ENCODE measurements around the gene LMBR1L.
"Not testable (repeated sequence)": the region's sequence is repeated elsewhere in the genome, so short reads cannot be mapped to it uniquely, and the experiment has no call there.

Gene LMBR1L

GRCh38 chr12:49088150-49088931 is 22.3 kb downstream of the LMBR1L start:
- peak; percentile 93 to 96 for DNase-seq
- TF ChIP-seq GATA1 (IDR thresholded peaks at IDR 0.05; ENCODE audit: low read depth, low read length) (no peak), POLR2A (IDR thresholded peaks at IDR 0.05; ENCODE audit: low read length) (no peak)

DNA sequence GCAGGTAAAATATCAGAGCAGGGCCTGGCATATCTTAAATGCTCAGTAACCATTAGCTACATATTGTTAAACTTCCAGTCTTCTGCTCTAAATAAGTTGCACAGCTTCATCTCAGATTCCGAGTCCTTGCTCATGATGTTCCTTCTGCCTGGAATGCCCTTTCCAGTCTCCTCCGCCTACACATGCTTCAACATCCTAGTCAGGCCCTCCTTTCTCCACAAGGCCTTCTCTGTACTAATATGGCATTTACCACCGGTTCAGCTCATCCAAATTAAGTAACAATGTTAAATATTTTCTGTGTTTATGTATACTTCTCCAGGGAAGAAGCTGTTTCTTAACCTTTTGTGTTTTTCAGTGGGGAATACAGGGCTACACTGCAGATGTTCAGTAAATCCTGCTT is 24.5 kb downstream of the LMBR1L start:
- DNase-seq: no peak
- TF ChIP-seq POLR2A (IDR thresholded peaks at IDR 0.05; ENCODE audit: low read length) (no peak), GATA1 (IDR thresholded peaks at IDR 0.05; ENCODE audit: low read depth, low read length) (no peak)

DNA sequence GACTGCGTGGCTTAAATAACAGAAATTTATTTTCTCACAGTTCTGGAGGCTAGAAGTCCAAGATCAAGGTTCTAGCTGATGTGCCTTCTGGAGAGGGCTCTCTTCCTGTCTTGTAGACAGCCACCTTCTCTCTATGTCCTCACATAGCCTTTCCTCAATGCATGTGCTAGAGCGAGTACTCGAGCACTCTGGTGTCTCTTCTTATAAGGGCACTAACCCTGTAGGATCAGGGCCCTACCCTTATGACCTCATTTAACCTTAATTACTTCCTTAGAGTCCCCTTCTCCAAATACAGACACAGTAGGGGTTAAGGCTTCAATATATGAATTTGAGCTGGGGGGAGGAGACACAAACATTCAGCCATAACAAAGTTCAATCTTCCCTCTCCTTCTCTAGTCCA is 26.2 kb downstream of the LMBR1L start:
- TF ChIP-seq POLR2A (IDR thresholded peaks at IDR 0.05; ENCODE audit: low read length) (no peak), GATA1 (IDR thresholded peaks at IDR 0.05; ENCODE audit: low read depth, low read length) (no peak)
- DNase-seq: no peak

- TF ChIP-seq POLR2A (IDR thresholded peaks at IDR 0.05; ENCODE audit: low read length) (no peak), GATA1 (IDR thresholded peaks at IDR 0.05; ENCODE audit: low read depth, low read length) (no peak)
- DNase-seq: no peak
These were observed 30.9 kb downstream of the LMBR1L start for GRCh38 chr12:49079793-49080192.

- TF ChIP-seq GATA1 (IDR thresholded peaks at IDR 0.05; ENCODE audit: low read depth, low read length) (no peak), POLR2A (IDR thresholded peaks at IDR 0.05; ENCODE audit: low read length) (no peak)
- DNase-seq: no peak
These were observed 39.7 kb downstream of the LMBR1L start for GRCh38 chr12:49070971-49071370.

DNA sequence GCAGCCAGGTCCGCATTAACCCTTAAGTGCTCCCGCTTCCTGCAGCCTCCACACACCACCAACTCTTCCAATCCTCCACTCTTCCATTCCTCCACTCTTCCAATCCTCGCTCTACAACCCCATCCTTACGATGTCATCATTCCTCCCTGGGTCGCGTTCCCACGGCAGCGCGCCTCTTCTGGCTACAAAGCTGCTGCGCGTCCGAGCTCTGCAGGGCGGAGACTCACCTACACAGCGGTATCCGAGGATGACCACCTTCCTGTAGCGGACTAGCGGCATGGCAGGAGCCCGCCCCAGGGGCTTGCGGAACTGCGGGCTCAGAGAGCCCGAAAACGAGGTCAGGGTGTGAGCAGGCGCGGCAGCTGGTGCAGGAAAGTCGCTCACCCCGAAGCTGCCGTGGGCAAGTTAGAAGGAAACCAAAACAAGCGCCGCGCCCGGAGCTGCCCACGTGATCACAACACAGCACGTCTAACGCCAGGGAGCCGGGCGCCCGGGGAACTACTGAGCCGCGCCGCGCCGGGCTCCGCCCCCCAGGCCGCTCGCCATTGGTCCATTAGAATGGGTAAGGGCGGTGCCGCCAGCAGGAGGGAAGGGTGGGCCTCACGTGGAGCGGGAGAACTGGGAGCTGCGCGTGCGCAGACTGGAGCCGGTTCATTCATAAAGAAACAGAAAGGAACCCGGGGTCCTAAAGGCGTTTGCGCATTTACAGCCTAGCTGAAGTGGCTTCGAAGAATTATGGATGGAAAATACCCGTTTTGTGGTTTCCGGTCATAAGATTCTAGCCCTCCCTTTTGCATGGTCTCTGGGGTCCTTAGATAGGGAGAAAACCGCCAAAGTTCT is 40.9 kb downstream of the LMBR1L start, which contains the start of gene RHEBL1:
TSS of gene RHEBL1 (minus strand) at position 473 of the 840 bp plus-strand sequence. CDS start at position 279, 194 bp downstream.
- DNase-seq: peak; percentile 99
- TF ChIP-seq GATA1 (IDR thresholded peaks at IDR 0.05; ENCODE audit: low read depth, low read length): no peak
- TF ChIP-seq POLR2A (IDR thresholded peaks at IDR 0.05; ENCODE audit: low read length): peak; percentile 70

GRCh38 chr12:49068879-49069506 is 41.7 kb downstream of the LMBR1L start:
- DNase-seq: peak in 1 of 2 experiments; percentile 32
- TF ChIP-seq POLR2A (IDR thresholded peaks at IDR 0.05; ENCODE audit: low read length) (no peak), GATA1 (IDR thresholded peaks at IDR 0.05; ENCODE audit: low read depth, low read length) (no peak)

DNA sequence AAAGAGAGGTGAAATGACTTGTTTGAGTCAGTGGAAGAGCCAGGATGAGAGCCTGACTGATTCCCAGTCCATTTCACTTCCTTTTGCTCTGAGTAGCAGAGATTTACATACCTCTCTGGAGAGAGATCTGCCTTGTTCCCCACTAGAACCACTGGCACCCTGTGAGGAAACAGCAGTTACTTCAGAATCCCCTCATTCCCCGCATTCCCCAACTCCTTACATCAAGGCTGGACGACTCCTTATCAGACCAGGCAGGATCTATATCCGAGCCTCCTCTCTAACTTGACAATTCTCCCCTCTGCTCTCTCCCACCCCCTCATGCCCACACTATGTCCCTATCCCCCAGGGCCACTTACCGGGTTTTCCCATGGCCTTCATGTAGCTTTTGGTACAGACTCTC is 44.5 kb downstream of the LMBR1L start:
- DNase-seq: no peak
- TF ChIP-seq GATA1 (IDR thresholded peaks at IDR 0.05; ENCODE audit: low read depth, low read length) (no peak), POLR2A (IDR thresholded peaks at IDR 0.05; ENCODE audit: low read length) (no peak)

- TF ChIP-seq POLR2A (IDR thresholded peaks at IDR 0.05; ENCODE audit: low read length): no peak
- TF ChIP-seq GATA1 (IDR thresholded peaks at IDR 0.05; ENCODE audit: low read depth, low read length): no peak
- DNase-seq: no peak
These were observed 45.9 kb downstream of the LMBR1L start for GRCh38 chr12:49064767-49065152.

DNA sequence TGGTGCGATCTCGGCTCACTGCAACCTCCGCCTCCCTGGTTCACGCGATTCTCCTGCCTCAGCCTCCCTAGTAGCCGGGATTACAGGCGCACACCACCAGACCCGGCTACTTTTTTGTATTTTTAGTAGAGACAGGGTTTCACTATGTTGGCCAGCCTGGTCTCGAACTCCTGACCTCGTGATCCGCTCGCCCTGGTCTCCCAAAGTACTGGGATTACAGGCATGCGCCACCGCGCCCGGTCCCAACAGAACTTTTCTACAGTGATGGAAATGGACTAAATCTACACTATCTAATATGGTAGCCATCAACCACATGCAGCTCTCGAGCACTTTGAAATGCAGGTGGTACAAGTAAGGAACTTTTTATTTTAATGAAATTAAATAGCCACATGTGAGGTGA is 48.7 kb downstream of the LMBR1L start:
- DNase-seq: not testable (repeated sequence)

GRCh38 chr12:49061157-49061650 is 49.4 kb downstream of the LMBR1L start:
- TF ChIP-seq GATA1 (IDR thresholded peaks at IDR 0.05; ENCODE audit: low read depth, low read length) (no peak), POLR2A (IDR thresholded peaks at IDR 0.05; ENCODE audit: low read length) (no peak)
- no peak for DNase-seq

DNA sequence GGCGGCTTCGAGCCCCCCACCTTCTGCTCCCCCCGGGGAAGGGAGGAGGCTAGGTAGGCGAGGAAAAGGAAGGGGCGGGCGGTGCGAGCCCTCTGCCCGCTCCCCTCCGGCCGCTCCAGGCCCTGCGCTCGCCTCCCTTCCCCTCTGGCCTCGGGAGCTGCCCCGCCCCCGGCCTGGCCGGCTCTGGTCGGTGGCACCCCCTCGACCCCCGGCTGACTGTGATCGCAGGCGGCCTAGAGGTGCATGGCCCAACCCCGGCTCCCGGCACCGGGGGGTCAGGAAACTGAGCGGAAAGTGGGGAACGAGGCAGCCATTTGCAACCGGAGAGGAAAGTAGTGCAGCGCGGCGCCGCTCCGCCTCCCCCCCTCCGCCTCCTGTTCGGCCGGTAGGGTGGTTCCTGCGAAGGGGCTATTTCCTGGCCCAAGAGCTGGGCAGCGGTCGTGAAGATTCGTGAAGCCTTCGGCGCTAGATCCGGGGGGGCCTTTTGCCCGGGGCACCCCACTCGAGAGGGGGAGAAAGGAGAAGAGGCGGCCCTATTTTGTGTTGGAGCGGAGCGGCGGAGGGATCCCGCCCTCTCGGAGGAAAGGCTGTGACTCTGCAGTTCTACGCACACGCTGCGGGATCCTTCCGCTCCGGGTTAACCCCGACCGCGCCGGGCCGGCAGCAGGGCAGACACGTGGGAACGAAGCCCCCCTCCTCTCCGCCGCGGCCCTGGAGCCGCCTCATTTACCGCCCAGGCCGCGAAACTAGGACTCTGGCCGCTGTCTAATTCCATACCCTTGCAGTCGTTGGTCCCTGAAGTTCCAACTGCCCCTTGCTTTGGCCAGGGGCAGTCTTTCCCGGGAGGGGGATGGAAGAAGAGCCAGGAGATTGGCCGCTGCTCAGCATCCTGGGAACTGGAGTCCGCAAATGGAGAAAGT is 50.1 kb downstream of the LMBR1L start, which contains the start of gene KMT2D:
TSS of gene KMT2D (minus strand) at position 558 of the 920 bp plus-strand sequence. CDS start 5,470 bp downstream, outside the sequence.
- DNase-seq: peak; percentile 97
- TF ChIP-seq GATA1 (IDR thresholded peaks at IDR 0.05; ENCODE audit: low read depth, low read length): no peak
- peak; percentile 80 for TF ChIP-seq POLR2A (IDR thresholded peaks at IDR 0.05; ENCODE audit: low read length)

Data from erythroblast (primary cell).